ENCODE measurements around the gene ZNF598. TPM values are rescaled to one million over a fixed set of nuclear protein-coding genes. Genes with fewer than 3 reads are reported as not detected.
A peak's percentile ranks its signal among the peaks of the same experiment; 100 is the strongest.

ZNF598 gene
- polyA plus RNA-seq, 3 donors, result 24.1 to 45.6 (median 42.5) TPM

GRCh38 chr16:2042171-2042985, 32.8 kb upstream of the ZNF598 start:
- no peak overlapping the region for H3K27ac ChIP-seq (ENCODE audit: low read depth, low read length)
- 59 to 77% (median 73%) methylated on average over 17 to 22 of the region's 22 CpGs for WGBS, 3 donors

DNA sequence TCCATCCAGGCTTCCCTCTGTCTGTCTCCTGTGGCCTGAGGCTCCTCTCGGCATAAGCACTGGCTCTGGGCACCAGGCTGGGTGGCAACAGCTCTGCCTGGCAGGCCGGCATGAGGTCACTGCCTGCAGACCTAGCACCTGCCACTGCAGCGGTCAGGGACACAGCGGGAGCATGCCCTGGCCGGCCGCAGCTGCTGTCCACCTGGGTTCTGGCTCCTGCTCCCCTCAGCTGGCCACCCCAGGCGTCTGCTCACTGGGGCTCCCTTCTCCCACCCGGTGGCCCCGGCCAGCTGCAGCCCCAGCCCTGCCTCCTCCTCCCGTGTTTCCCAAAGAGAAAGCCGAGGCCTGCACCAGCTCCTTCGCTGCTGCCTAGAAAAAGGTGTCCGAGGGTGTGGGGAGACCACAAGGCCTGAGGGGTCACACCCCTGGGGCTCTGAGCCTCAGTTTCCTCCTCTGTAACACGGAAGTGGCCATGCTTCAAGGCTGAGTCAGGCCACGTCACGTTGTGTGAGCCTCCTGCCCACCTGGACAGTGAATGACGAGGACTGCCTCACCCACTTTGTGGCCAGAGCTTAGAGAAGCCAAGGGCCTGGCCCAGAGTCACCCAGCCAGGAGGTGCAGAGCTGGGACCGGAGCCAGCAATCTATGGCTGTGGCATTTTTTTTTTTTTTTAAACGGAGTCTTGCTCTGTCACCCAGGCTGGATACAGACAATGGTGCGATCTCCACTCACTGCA, 31.3 kb upstream of the ZNF598 start:
- no peak overlapping the region for H3K27ac ChIP-seq (ENCODE audit: low read depth, low read length)
- 71 to 86% (median 75%) methylated on average over 17 to 20 of the region's 20 CpGs for WGBS, 3 donors

DNA sequence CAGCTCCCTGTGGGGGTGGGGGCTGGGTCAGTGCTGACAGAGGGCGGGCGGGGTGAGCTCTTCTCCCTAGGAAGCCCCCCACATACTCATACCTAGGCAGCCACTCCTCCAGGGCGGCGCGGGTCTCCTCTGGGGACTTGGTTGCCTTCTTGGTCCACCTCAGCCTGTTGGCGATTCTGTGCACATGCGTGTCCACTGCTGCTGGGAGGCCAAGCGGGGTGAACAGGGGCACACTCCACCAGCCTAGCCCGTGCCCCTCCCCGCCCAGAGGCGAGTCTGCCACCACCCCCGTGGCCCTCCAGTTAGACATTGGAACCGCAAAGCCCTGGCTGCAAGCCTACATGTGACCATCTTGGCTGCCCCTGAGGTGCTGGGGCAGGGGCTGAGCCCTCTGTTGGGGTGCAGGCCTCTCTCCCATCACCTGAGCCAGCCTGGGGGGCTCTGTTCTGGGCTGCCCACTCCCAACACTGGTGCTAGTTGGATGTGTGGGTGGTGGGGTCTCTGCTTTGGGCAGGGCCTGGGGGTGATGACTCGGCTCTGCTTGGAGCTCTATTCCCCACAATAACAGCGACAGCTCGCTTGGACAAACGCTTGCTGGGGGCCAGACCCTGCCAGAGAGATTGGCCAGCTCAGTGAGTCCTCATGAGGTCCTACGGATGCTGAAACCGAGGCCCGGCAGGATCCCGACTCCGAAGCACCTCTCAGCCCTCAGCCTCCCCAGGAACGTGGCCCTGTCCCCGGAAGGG, 30.6 kb upstream of the ZNF598 start:
- no peak overlapping the region for H3K27ac ChIP-seq (ENCODE audit: low read depth, low read length)
- 80 to 92% (median 83%) methylated on average over 24 of the region's 24 CpGs for WGBS, 3 donors

DNA sequence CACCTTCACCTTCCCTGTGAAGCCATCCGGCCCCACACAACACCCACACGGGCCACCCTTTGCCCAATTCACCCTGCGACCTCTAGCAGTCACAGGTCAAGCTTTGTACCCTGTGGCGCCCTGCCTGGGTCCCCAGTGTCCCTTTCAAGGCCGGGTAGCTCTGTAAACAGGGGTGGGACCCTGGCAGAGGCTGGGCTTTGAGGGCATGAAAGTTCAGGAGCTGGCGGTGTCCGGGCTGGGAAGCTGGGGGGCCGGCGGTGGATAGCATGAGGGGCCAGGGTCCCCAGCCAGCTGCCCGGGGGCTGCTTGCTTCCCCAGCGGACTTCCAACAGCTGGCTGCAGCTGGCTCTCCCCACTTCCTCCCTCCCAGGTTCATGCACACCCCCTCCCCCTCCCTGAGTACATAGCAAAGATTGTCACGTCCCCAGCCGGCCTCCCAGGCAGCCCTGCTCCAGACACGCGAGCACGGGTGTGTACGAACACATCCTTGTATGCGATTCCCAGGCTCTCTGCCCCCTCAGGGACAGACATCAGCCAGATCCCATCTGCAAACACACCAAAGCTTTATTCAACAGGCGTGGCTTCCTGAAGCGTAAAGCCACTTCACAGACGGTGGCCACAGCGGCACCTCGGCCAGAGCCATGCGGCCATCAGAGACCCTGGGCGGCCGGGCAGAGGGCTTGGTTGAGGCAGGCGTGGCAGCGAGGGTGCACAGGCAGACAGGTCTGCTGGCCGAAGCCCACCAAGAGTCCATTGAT, 29.8 kb upstream of the ZNF598 start:
- WGBS, 3 donors, result 32 to 66% (median 51%) methylated on average over 28 to 29 of the region's 29 CpGs
- no peak overlapping the region for H3K27ac ChIP-seq (ENCODE audit: low read depth, low read length)

DNA sequence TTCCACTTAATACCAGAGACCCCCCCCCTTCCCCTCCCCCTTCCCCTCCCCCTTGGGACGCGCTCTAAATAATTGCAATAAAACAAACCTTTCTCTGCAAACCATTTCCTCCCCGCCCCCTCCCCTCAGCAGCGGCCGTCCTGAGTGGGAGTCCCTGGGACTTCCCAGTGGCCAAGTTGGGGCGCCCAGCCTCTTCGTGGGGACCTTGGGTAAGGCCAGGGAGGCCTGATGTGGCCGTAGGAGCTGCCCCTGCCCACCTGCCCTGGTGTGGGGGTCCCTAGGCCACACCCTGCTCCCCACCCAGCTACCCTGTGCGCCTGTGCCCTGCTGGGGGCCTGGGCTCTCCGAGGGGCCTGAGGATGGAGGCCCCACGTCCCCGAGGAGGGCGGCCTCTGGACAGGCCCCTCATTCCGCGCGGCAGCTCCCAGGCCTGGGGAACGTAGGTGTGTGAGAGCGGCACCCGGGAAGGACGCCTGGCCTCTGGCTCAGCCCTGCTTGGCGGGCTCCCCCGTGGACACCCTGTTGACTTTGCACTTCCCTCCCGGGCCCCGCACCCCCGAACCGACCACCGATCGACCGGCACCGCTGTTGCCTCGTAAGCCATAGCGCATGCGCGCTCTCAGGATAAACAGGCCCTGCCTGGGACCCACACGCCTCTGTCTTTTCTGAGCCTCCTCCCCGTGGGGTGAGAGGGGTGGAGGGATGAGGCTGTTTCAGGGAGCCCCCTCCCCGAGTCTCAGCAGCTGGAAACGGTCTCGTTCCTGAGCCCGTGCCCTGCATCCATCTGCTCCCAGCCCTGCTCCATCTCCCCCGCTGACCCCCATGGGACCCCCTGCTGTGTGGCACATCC, 29.0 kb upstream of the ZNF598 start:
- WGBS, 3 donors, result 57 to 74% (median 65%) methylated on average over 29 to 41 of the region's 41 CpGs
- H3K27ac ChIP-seq (ENCODE audit: low read depth, low read length), result no peak overlapping the region

DNA sequence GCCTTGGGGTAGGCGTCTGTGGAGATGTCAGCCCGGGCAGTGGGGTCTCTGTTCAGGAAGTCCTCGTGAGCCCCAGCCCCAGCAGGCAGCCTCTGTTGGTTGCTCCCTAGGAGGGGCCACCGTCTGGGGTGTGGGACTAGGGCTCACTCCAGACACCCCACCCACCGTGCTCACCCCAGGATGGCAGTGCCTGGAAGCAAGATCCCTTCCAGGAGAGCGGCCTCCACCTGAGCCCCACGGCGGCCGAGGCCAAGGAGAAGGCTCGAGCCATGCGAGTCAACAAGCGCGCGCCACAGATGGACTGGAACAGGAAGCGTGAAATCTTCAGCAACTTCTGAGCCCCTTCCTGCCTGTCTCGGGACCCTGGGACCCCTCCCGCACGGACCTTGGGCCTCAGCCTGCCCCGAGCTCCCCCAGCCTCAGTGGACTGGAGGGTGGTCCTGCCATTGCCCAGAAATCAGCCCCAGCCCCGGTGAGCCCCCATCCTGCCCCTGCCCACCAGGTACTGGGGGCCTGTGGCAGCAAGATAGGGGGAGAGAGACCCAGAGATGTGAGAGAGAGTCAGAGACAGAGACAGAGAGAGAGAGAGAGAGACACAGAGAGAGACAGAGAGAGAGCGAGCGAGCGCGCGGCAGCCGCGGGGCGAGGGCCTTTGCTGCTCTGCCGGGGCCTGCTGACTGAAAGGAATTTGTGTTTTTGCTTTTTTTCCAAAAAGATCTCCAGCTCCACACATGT, 28.2 kb upstream of the ZNF598 start:
- H3K27ac ChIP-seq (ENCODE audit: low read depth, low read length), result no peak overlapping the region
- WGBS, 3 donors, result 69 to 84% (median 77%) methylated on average over 29 of the region's 29 CpGs

DNA sequence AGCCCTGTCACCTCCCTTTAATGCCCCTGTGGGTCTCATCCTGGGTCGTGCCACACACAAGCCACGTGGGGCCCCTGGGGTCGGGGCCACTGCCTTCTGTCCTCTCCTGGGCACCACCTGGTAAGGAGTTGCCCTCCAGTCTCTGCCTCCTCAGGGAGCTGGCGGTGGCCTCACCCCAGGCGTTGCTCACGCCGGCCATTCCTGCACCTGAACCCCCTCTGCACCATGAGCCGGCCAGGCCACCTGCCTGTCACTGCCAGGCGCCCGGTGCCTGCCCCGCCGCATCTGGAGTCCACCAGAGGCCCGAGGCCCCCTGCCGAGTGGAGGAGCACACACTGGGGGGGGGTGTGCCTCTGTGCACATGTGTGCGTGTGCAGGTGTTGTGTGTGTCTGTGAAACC, 27.5 kb upstream of the ZNF598 start:
- H3K27ac ChIP-seq (ENCODE audit: low read depth, low read length), result no peak overlapping the region
- WGBS, 3 donors, result 90 to 91% (median 90%) methylated on average over 15 of the region's 15 CpGs

DNA sequence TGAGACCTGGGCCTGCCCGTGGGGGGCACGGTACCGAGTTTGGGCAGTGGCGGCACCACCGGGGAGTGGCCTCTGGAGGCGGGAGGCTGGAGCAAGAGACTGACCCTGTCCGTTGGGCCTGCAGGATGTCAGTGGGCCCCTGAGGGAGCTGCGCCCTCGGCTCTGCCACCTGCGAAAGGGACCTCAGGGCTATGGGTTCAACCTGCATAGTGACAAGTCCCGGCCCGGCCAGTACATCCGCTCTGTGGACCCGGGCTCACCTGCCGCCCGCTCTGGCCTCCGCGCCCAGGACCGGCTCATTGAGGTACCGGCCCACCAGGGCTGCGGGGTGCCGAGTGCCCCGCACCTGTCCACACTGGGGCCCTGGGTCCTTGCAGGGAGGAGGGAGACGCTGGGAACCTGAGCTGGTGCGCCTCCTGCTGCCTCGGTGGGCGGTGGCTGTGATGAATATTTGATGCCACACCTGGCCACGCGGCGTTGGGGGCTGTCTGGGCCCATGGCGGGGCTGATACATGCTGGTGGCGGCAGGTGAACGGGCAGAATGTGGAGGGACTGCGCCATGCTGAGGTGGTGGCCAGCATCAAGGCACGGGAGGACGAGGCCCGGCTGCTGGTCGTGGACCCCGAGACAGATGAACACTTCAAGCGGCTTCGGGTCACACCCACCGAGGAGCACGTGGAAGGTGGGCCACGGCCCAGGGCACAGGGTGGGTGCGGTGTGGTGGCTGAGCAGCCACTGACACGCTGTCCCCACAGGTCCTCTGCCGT, 26.8 kb upstream of the ZNF598 start:
- H3K27ac ChIP-seq (ENCODE audit: low read depth, low read length), result no peak overlapping the region
- WGBS, 3 donors, result 83 to 88% (median 85%) methylated on average over 43 to 47 of the region's 47 CpGs

DNA sequence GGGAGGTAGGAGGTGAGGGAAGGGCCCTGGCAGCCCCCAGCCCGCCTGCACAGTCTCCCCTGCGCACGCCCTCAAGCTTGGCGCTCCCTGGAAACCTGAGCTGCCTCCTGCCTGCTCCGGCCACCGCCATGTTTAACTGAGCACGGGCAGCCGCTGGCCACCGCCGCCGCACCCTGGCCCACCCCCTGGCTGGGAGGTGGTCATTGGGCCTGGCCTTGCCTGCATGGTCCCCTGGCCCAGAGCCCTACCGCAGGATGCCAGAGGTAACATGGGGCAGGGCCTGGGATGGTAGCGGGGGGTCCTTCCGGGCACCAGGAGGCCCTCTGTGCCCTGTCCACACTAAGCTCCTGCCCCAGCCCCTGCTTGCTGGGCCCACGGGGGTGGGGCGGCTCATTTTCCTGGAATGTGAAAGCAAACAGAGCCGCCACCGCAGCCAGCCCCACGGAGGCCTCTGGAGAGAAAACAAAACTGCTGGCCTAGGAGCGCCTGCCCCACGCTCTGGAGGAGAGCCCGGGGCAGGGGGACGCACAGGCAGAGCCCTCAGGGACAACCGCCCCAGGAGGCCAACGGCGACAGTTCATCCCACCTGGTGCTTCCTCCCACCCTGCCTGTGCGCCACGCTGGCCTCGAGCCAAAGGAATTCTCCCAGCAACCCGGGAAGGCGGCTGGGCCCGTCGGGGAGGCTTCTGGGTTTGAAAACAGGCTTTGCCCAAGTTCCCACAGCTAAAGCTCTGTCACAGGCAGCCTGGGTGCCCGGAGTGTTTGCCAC, 26.0 kb upstream of the ZNF598 start:
- peak overlapping the region; percentile 57 for H3K27ac ChIP-seq (ENCODE audit: low read depth, low read length)
- WGBS, 3 donors, result 32 to 48% (median 42%) methylated on average over 29 to 34 of the region's 34 CpGs

DNA sequence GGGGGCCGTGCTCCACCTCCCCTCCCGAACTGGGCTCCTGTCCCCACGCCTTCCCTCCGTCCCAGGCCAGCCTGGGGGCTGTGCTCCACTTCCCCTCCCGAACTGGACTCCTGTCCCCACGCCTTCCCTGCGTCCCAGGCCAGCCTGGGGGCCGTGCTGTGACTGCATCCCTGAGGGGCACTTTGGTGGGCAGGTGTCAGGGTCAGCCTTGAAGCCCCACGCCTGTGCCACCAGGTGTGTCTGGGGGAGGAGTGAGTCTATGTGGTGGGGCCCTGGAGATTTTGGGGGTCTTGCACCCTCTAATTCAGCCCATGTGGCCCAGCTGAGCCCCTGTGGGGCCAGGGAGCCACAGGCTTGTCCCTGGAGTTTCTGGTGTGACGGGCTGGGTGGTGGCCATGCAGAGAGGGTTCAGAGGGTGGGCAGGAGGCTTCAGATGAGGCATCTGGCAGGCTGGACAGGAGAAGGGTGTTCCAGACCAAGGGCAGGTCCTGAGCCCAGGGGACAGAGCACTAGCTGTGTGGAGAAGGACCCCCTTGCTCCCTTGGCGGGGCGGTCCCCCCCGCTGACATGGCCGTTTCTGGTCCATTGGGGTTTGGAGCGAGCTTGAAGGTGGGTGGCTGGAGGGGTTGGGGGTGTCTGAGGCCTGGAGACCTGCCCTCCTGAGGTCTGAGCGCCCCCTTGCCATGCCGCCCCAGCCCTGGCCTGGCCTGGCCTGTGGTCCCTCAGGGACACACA, 25.2 kb upstream of the ZNF598 start:
- WGBS, 3 donors, result 58 to 78% (median 65%) methylated on average over 14 to 17 of the region's 17 CpGs
- H3K27ac ChIP-seq (ENCODE audit: low read depth, low read length), result peak overlapping the region; percentile 57

GRCh38 chr16:2033909-2034695, 24.5 kb upstream of the ZNF598 start:
- 38 to 74% (median 40%) methylated on average over 13 to 16 of the region's 32 CpGs for WGBS, 3 donors
- peak overlapping the region; percentile 75 for H3K27ac ChIP-seq (ENCODE audit: low read depth, low read length)

GRCh38 chr16:2033057-2033908, 23.7 kb upstream of the ZNF598 start:
- peak overlapping the region; percentile 76 for H3K27ac ChIP-seq (ENCODE audit: low read depth, low read length)
- 9 to 41% (median 16%) methylated on average over 33 to 37 of the region's 37 CpGs for WGBS, 3 donors

DNA sequence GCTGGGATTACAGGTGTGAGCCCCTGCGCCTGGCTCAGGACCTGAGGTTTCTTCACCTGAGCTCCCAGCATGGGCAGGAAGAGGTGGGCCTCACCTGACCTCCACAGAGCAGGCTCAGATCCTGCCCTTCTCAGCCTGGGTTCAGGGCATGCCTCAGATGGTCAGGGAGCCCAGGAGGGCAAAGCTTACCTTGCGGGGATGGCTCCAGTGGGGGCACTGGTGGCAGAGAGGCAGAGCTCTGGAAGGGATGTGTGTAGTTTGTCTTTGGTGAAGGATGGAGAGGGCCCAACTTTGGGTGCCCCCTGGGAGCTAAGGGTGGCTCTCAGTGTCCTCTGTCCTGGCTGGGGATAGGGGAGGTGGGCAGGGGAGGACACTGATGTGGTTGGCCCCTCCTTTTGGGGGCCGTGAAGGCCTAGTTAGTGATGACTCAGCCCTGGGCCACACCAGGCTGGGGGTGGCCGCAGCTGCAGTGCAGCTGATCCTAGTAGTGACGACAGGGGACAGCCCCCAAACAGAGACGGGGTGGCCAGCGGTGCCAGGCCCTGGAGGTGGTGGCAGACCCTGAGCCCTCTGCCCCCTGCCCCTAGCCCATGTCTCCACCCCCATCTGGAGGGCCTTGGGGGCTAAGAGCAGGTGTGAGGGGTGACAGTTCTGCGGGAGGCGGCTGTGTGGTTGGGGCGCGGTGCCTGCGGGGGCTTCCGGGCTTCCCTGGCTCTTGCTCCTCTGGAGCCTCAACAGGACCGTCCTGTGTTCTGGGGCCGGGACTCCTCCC, 22.9 kb upstream of the ZNF598 start:
- WGBS, 3 donors, result 47 to 81% (median 57%) methylated on average over 15 of the region's 15 CpGs
- H3K27ac ChIP-seq (ENCODE audit: low read depth, low read length), result peak overlapping the region; percentile 76
